Hematopoietic multipotent progenitor cell (in vitro differentiated cells): ENCODE results near the gene ELMO2. TPM values are rescaled to one million over a fixed set of nuclear protein-coding genes. Genes with fewer than 3 reads are reported as not detected.

Experiments used
- DNase-seq, 3 donors: peaks; one replicate each; pipeline ENCODE4 v3.0.0-alpha.2; 2011 to 2015; ENCODE audit warnings: low read depth in 2 of 3, low spot score in 2 of 3
- total RNA-seq: library from RNA; depleted of rRNA; stranded (reverse); fragments of >200 nt; gene quantifications from one replicate; pipeline ENCODE4 v1.2.3, GENCODE V29; 2012

ELMO2 gene
- total RNA-seq, 1 donor, result 49.0 TPM

GRCh38 chr20:46368902-46369268, 37.5 kb downstream of the ELMO2 start:
- DNase-seq, result no peak

DNA sequence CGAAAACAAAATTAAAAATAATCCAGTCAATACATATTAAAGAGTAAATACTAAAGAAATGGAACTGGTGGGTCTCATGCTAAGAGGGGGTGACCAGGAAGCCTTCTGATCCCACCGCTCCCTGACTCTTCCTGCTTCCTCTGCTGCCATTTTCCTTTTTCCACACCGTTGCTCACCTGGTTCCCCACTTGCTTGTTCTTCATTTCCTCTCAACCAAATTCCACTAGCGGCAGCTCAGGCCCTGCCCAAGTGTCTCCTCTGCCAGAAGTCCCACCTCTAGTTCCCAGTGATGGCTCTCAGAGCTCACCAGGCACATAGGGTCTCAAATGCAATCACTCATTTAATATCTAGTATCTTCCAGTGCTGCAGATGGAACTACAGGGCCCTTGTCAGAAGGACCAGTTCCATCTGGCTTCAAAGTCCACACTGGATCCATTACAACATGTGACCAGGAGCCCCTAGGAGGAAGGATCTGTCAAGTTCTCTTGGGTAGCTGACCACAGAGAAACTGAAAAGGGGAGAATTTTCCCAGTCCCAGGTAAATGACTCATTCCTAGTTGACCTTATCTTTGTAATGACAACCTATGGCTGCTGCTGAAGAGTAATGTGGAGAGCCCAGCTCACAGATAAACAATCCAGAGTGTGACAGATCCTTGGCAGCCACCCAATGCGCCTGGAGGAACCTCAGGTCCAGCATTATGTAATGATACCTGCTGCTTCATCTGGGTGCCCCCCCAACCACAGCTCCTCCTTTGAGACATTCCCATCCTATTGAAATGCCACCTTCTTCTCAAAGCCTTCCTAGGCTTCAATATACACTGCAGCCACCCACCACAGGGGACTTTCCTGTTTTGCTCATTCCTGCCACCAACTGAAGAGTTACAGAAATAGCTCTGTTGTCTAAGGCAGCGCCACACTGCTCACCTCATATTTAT, 38.2 kb downstream of the ELMO2 start:
- DNase-seq, result no peak

GRCh38 chr20:46367234-46367633, 39.2 kb downstream of the ELMO2 start:
- DNase-seq, result no peak

DNA sequence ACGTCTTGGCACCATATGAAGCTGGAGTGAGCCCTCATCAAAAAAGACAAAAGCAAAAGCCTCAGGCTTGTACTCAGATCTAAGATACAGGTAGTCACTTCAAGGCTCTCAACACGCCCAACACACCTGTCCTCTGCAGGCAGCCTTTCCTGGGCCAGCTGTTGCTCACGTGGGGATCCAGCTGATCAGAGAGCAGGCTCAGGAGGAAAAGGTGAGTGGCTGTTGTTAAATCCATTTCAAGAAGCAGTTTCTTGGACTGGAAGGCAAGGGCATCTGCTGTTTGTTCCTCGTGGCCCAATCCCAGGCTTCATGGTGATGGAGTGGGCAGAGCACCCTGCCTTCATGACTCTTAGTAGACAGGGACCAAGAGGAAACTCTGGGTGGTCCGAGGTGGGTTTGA, 39.6 kb downstream of the ELMO2 start:
- DNase-seq, result no peak

GRCh38 chr20:46365487-46366220, 40.8 kb downstream of the ELMO2 start:
- no peak for DNase-seq

- DNase-seq, result no peak
Observed at GRCh38 chr20:46364670-46365486, 41.5 kb downstream of the ELMO2 start.

- peak; percentile 73 to 89 (median 88) for DNase-seq
Observed at GRCh38 chr20:46363874-46364669, 42.3 kb downstream of the ELMO2 start.

- DNase-seq, result no peak
Observed at GRCh38 chr20:46362921-46363867, 43.2 kb downstream of the ELMO2 start.

GRCh38 chr20:46361811-46362210, 44.6 kb downstream of the ELMO2 start:
- no peak for DNase-seq

GRCh38 chr20:46361381-46361780, 45.0 kb downstream of the ELMO2 start:
- DNase-seq, result no peak

DNA sequence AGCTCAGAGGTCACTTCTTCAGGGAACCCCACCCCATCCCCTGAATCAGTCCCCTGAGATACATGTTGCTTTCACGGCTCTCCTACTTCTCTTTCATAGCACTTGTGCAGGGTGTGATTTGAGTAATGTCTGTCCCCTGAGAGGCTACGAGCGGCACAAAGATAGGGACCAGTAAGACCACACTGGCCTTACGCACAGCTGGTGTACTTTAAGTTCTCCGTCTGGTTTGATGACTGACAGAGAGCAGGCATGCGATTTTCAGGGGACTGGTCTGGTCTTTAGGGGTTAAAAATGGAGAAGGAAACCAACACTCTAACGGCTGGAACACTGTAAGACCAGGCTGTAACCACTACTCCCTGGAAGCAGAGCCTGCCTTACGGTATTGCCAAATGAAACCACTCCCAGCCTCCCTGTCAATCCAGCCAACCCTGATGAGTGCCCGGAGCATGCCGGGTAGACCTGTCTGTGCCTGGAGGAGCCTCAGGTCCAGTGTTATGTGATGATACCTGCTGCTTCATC, 47.1 kb downstream of the ELMO2 start:
- DNase-seq, result peak in 1 of 3 donors; percentile 24

- DNase-seq, result no peak
Observed at GRCh38 chr20:46358346-46359058, 47.9 kb downstream of the ELMO2 start.

DNA sequence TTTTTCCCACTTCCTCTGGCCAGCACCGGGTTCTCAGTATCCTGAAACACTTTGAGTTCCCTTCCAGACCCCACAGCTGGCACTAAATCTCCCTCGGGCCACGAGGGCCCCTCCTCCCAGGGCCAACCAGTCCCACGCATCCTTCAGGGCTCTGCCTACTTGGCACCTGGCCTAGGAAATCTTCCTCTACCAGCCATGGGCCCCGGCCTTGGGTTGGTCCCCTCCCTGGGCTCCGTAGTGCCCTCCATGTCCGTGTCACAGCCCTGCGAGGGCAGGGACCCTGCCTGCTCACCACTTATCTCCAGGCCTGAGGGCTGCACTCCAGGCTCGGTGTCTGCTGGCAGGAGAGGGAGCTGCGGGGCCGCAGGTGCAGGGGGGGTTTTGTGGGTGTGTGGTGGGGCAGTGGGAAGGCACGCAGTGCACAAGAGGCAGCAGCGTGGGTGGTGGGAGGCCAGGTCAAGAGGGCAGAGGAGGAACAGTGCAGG, 49.3 kb downstream of the ELMO2 start:
- DNase-seq, result peak in 1 of 3 donors; percentile 35

GRCh38 chr20:46356195-46357029, 50.0 kb downstream of the ELMO2 start:
- no peak for DNase-seq

GRCh38 chr20:46355778-46356177, 50.6 kb downstream of the ELMO2 start:
- DNase-seq, result no peak

GRCh38 chr20:46354920-46355654, 51.3 kb downstream of the ELMO2 start:
- no peak for DNase-seq

GRCh38 chr20:46354207-46354555, 52.2 kb downstream of the ELMO2 start:
- DNase-seq, result no peak
